ENCODE data around the gene ABCA13. TPM values are rescaled to one million over a fixed set of nuclear protein-coding genes. Genes with fewer than 3 reads are reported as not detected.

Gene ABCA13
- total RNA-seq, 1 experiment from 2014 or later, result 1.7 TPM

DNA sequence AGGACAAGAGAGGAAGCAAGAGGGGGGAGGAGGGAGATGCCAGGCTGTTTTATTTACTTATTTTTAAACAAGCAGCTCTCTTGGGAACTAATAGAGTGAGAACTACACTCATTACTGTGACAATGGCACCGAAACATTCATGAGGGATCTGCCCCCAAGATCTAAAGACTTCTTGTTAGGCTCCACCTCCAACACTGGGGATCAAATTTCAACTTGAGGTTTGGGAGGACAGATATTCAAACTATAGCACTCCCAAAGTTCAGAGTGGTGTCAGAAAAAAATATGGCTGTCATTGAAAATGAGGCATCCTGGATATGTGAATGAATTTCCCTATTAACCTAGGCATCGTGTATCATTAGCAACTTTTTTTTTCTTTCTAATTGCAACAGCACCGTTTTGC, 145.5 kb downstream of the ABCA13 start:
- in situ Hi-C loops (cut with HindIII; ENCODE audit: low pct_unique_long_range_greater_than_20kb, low sequenced_read_pairs) (no loop called here), intact Hi-C loops (cut with micrococcal nuclease; ENCODE audit: unreplicated experiment) (no loop called here)
- no TSS peak for BruUV-seq (replicated peaks)
- Histone ChIP-seq H3K27ac (ENCODE audit: low read length) (no peak overlapping the region), H3K36me3 (ENCODE audit: control insufficient read depth, insufficient read depth, low read length) (no peaks in the 10 kb centered on the region), H3K4me3 (ENCODE audit: low read depth in 2 of 2, low read length in 2 of 2) (no peak overlapping the region), H3K4me1 (ENCODE audit: control insufficient read depth, insufficient read depth, low read length) (no peaks in the 10 kb centered on the region), H3K9me3 (ENCODE audit: control insufficient read depth, insufficient read depth, low read depth, low read length) (no peaks in the 10 kb centered on the region), H3K27me3 (ENCODE audit: control insufficient read depth, insufficient read depth, low read length) (no peaks in the 10 kb centered on the region)
- ATAC-seq (no peak), DNase-seq (ENCODE audit: low read depth, low spot score) (no peak)
- POLR2A ChIA-PET, result no interaction called here
- CTCF ChIA-PET, result no interaction called here
- TF ChIP-seq POLR2AphosphoS5 (IDR thresholded peaks at IDR 0.05; ENCODE audit: low read depth, low read length) (no peak), TCF7L2 (IDR thresholded peaks at IDR 0.05; ENCODE audit: low read depth, low read length) (no peak), SIN3A (IDR thresholded peaks at IDR 0.05; ENCODE audit: borderline replicate concordance, insufficient read depth, low read depth, low read length) (no peak)
- TF ChIP-seq, protein P1, sequence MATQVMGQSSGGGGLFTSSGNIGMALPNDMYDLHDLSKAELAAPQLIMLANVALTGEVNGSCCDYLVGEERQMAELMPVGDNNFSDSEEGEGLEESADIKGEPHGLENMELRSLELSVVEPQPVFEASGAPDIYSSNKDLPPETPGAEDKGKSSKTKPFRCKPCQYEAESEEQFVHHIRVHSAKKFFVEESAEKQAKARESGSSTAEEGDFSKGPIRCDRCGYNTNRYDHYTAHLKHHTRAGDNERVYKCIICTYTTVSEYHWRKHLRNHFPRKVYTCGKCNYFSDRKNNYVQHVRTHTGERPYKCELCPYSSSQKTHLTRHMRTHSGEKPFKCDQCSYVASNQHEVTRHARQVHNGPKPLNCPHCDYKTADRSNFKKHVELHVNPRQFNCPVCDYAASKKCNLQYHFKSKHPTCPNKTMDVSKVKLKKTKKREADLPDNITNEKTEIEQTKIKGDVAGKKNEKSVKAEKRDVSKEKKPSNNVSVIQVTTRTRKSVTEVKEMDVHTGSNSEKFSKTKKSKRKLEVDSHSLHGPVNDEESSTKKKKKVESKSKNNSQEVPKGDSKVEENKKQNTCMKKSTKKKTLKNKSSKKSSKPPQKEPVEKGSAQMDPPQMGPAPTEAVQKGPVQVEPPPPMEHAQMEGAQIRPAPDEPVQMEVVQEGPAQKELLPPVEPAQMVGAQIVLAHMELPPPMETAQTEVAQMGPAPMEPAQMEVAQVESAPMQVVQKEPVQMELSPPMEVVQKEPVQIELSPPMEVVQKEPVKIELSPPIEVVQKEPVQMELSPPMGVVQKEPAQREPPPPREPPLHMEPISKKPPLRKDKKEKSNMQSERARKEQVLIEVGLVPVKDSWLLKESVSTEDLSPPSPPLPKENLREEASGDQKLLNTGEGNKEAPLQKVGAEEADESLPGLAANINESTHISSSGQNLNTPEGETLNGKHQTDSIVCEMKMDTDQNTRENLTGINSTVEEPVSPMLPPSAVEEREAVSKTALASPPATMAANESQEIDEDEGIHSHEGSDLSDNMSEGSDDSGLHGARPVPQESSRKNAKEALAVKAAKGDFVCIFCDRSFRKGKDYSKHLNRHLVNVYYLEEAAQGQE (IDR thresholded peaks at IDR 0.05; ENCODE audit: insufficient read depth in 1 of 2, low read depth in 2 of 2, low read length in 1 of 2), result no peak
- TF ChIP-seq, protein P2, sequence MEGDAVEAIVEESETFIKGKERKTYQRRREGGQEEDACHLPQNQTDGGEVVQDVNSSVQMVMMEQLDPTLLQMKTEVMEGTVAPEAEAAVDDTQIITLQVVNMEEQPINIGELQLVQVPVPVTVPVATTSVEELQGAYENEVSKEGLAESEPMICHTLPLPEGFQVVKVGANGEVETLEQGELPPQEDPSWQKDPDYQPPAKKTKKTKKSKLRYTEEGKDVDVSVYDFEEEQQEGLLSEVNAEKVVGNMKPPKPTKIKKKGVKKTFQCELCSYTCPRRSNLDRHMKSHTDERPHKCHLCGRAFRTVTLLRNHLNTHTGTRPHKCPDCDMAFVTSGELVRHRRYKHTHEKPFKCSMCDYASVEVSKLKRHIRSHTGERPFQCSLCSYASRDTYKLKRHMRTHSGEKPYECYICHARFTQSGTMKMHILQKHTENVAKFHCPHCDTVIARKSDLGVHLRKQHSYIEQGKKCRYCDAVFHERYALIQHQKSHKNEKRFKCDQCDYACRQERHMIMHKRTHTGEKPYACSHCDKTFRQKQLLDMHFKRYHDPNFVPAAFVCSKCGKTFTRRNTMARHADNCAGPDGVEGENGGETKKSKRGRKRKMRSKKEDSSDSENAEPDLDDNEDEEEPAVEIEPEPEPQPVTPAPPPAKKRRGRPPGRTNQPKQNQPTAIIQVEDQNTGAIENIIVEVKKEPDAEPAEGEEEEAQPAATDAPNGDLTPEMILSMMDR (IDR thresholded peaks at IDR 0.05), result no peak

DNA sequence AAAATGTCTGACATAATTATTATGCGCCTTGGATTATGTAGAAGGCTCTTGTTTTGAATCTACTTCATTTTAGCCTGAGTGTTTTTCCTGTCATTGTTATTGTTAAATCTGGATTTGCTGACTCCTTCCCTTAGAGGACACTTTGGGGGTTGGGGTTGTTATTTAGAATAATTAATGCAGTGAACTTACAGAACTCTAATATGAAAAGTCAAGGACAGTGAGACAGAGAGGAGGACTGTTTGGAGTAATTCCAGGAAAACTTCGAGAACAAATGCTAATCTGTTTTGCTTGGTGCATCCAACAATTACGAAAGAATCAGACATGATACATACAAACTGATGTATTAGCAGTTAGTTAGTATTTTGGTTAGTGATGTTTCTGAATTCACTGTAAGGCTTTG, 146.1 kb downstream of the ABCA13 start:
- in situ Hi-C loops (cut with HindIII; ENCODE audit: low pct_unique_long_range_greater_than_20kb, low sequenced_read_pairs), result no loop called here
- Histone ChIP-seq H3K9me3 (ENCODE audit: control insufficient read depth, insufficient read depth, low read depth, low read length) (no peaks in the 10 kb centered on the region), H3K27me3 (ENCODE audit: control insufficient read depth, insufficient read depth, low read length) (no peaks in the 10 kb centered on the region), H3K27ac (ENCODE audit: low read length) (no peak overlapping the region), H3K4me3 (ENCODE audit: low read depth in 2 of 2, low read length in 2 of 2) (no peak overlapping the region), H3K4me1 (ENCODE audit: control insufficient read depth, insufficient read depth, low read length) (no peaks in the 10 kb centered on the region), H3K36me3 (ENCODE audit: control insufficient read depth, insufficient read depth, low read length) (no peaks in the 10 kb centered on the region)
- ATAC-seq (no peak), DNase-seq (ENCODE audit: low read depth, low spot score) (no peak)
- no TSS peak for BruUV-seq (replicated peaks)
- ChIA-PET POLR2A (no interaction called here), CTCF (no interaction called here)
- TF ChIP-seq TCF7L2 (IDR thresholded peaks at IDR 0.05; ENCODE audit: low read depth, low read length) (no peak), POLR2AphosphoS5 (IDR thresholded peaks at IDR 0.05; ENCODE audit: low read depth, low read length) (no peak), SIN3A (IDR thresholded peaks at IDR 0.05; ENCODE audit: borderline replicate concordance, insufficient read depth, low read depth, low read length) (no peak)
- TF ChIP-seq, protein P1 (IDR thresholded peaks at IDR 0.05; ENCODE audit: insufficient read depth in 1 of 2, low read depth in 2 of 2, low read length in 1 of 2), result no peak
- TF ChIP-seq, protein P2 (IDR thresholded peaks at IDR 0.05), result no peak
- intact Hi-C loops (cut with micrococcal nuclease; ENCODE audit: unreplicated experiment), result no loop called here

Measured in Panc1 (cell line).